ENCODE measurements around the gene TDRD12.
"Not testable (repeated sequence)": the region's sequence is repeated elsewhere in the genome, so short reads cannot be mapped to it uniquely, and the experiment has no call there.

Gene TDRD12

DNA sequence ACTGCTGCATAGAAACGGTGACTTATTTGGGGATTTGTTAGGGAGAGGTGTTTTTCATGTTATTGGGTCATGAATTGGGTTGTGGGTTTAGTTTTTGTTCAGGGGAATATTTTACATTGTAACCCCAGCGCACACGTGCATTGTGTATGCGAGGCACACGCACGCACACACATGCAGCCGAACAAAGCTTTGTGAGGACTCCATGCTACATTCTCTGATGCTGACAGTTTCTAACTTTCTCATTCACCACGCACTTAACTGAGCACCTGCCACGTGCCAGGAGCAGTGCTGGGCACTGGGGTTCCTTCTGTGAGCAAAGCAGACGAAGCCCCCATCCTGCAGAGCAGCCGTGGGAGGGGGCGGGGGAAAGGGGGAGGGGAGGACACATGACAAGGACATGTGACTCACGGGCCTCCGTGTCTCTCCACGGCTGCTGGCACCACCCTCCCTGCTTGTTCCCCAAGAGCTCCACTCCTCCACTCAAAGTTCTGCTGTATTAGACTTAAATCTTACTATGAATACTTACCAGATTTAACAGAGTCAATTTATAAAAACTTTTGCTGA, 94.4 kb downstream of the TDRD12 start:
- no peak for DNase-seq

DNA sequence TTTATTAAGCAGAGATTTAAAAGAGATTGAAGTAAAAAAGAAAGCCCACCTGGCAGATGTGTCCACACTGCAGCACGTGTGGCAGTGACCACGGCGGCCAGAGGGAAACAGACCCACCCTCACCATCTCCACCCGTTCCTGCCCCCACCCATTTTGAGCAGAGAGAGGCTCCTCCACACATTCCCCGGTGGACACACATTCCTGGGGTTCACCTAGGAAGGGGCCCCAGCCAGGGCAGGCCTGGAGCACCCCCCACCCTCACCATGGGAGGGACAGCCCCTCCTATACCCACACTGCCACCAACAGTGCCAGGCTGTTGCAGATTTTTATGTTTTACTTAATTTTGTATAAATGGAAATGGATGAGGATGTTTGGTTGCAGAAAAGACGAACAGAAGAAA, 95.1 kb downstream of the TDRD12 start:
- no peak for DNase-seq

DNA sequence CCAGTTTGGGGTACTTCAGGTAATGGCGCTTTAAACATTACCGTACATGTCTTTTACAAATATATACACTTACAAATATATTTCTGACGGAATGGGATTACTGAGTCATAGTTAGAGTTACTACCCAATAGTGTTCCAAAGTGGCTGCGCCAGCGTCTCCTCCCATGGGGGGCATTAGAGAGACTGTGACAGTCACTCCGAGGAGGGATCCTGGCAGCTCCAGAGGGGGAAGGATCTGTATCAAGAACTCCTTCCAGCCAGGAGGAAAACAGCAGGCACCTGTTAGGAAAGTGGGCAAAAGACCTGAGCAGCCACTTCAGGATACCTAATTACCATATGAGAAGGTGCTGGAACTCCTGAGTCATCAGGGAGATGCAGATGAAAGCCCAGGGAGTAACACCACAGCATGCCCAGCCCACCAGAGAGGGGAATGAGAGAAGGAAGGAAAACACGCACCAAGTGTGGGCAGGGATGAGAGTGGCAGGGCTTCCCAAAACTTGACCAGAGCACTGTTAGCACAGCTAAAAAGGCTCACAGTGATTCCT, 97.1 kb downstream of the TDRD12 start:
- DNase-seq: no peak

DNA sequence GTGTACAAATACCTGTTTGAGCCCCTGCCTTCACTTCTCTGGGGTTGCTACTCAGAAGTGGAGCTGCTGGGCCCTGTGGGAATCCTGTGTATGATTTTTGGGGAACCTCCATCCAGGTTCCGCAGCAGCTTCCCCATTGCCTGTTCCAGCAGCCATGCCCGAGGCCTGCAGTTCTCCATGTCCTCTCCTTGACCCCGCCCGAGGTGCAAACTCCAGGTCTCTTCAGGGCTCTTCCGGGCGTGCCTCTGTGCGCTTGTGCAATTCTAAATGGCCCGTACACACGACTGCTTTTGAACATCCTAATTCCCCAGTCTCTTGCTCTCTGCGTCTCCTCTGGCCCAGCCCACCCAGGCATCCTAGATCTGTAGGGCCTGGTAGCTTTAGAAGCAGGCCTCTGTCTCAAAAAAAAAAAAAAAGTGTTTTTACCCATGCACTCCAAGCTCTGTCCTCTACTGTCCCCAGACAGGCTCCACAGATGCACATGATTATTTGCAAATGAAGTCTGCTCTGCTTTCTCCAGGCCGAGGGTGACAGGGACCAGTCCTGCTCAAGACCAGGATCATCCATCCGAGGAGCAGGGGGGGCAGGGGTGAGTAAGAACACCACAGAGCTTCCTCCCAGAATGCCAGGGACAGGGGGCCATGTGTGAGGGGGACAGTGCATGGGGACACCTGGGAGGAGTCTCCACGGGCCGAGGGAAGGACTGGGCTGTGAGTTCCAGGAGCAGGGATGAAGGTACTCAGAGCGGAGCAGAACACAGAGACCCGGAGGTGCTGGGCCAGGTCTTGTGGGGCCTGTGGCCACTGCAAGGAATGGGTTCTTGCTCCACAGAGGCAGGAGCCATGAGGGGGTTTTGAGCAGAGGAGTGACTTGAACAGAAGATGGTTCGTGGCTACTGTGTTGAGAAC, 98.3 kb downstream of the TDRD12 start:
- DNase-seq: no peak

DNA sequence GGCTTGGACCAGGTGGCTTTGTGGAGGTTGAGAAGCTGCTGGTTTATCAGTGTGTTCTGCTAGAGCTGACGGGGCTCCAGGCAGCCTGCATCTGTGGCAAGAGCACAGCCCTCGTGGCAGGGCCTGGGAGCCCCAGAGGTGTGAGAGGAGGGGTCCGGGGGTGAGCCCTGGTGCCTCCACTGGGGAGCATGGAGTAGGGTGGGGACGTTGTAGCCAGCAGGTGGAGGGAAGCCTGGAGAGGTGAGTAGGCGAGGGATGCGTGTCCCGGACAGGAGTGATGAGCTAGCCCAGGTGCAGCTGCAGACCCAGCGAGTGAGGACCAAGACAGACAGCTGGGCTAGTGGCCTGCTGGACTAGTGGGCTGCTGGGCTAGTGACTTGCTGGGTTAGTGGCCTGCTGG, 99.0 kb downstream of the TDRD12 start:
- no peak for DNase-seq

DNA sequence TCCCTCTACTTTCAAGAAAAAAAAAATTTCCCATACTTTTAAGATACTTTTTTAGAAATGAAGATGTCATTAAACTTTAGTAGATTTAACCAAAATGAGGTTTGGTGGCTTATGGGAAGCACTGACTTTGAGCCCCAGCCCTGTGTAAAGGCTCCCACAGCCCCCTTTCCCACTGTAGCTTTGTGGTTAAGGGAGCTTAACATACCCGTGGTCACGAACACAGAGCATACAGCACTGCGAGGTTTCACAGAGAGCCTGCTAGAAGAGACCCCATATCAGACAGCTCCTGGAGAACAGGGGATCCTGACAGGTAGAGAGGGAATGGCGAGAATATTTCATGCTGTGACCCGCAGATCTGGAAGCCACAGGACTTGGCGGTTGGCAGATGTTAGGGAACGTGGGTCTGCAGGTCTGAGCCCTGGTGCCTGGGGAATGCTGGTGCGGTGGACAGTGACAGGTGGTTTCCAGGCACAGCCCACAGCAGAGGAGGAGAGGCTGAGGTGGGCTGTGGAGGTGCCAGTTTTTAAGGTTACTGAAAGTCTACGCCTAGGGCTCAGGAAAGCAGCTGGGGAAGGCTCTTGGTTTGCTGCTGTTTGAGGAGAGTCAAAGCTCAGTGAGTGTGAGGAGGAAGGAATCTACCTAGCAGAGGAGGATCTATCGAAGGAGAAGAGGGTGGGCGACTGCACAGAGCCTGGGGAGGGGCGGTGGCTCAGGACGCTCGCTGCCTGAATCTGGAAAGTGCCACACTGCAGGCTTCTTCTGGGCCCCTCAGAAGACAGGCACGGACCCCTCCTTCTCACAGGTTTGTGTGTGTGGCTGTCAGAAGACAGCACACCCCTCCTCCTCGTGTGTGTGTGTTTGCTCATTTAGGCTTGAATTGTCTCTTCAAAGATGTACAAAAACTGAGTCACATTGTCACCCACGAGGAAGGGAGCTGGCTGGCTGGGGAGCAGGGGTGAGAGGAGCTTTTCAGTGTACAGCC, 100.1 kb downstream of the TDRD12 start:
- no peak for DNase-seq

DNA sequence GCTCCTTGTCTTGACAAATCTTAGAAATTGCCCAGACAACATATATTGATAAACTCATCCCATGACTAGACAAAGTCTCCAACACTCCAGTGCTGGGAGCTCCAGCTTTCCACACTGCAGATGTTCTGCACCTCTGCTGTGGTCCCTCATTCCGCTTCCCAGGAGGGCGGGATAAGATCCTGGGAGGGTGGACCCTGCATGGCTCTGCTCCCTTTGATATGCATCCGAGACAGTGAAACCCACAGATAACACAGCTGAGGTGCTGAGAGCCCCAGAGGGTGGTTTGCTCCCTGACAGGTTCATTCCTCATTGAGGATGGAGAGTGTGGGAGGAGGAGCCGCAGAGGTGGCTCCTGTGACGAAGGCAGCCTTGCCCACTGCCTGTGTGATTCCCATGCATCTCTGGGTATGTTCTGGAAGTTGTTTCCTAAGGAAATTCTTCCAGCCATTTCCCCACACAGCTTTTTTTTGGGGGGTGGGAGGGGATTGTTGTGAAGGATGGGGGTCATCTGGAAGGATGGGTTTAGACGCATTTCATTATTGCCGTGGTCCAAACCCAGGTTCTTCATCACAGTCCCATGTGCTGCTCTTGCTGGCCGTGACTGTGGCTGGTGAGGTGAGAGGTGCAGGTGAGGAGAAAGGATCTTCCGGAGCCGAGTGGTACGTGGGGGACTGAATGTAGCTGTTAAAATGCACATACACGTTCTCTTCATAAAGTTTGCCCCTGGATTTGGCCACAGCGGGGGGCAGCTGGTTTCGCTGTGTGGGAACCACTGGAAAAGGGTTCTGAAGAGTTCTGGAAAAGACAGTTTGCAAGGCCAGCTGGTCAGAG, 103.6 kb downstream of the TDRD12 start:
- no peak for DNase-seq

DNA sequence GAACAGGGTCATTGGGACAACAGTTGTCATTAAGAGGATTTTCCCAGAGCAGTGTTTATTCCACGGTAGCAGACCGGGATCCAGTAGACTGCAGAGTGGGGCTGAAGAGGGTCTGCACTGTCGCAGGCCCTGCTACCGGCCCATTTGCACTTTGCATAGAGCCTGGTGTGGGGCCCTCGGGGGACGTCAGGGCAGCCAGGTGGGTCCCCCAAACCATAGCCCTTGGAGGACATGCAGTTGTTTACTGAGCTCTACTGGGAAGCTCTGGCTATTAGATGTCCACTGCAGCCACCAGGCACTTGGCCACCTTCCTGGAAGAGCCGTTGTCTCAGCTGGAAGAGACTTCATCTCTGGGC, 104.2 kb downstream of the TDRD12 start:
- DNase-seq: no peak

DNA sequence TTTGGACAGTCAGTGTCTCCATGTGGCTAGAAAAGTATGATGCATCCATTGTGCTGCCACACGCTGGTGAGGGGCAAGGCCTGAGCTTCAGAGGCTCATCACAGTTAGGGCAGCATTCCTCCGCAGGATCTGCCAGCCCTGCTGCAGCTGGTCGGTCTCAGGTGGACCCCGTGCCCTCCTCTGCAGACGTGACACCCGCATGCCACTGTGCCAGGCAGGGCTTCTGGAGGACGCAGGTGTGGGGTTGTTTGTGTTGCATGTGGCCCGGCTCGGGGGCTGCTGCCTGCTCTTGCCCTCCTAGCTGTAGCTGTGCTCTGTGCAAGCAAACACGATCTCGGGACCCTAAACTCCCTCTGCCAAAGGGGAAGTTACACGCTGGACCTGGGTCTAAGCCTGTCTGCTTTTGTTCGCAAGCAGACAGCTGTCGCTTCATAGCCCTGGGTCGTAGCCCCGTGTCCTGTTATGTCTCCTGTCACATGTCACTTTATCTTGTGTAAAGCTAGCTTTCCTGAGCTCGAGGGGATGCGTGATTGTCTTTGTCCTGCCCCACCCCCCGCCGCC, 104.7 kb downstream of the TDRD12 start:
- no peak for DNase-seq

DNA sequence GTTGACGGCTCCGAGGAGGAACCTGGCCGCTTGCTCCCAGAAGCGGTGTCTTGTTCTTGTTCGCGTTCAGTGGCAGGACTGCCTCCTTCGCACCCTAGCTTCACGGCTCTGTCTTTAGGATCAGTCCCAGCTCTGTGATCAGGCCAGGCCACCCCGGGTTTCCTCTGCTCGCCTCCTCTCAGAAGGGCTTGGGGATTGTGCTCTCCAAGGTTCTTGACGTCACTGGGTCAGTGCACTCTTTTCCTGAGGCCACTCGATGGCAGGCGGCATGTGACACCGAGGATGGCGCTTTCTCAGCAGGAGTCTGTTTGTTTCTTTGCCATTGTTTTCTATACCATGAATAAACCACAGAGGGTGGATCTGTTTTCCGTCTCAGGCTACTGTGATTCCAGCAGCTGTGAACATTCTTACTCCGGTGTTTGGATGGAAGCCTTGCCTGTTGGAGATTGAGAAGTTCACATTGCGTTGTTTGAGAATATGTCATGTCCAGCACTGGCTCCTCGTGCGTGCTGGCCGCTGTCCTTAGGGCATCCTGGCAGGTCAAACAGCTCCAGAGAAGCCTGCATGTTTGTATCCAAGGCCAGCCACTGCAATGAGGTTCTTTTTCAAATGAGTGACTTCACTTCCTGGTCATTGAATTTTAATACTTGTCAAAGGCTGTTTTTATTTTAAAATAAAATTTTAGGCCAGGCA, 105.5 kb downstream of the TDRD12 start:
- DNase-seq: no peak

DNA sequence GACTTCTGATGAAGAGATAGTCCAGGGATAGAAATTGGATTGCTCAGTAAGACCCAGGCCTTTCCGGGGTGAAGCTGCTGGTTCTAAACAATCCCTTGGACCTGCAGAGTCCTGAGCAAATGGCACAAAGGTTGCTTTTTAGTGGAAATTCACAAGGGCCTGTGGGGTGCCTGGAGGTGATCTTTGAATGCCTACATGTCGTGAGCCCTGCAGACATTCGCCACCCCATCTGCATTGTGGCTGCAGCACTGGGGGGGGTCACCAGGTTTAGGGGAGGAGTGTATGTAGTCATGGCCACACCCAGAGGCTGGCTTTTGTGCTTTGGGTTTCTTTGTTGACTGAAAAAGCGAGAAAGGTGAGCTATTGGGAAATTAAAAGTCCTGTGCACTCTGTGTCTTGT, 108.6 kb downstream of the TDRD12 start:
- no peak for DNase-seq

DNA sequence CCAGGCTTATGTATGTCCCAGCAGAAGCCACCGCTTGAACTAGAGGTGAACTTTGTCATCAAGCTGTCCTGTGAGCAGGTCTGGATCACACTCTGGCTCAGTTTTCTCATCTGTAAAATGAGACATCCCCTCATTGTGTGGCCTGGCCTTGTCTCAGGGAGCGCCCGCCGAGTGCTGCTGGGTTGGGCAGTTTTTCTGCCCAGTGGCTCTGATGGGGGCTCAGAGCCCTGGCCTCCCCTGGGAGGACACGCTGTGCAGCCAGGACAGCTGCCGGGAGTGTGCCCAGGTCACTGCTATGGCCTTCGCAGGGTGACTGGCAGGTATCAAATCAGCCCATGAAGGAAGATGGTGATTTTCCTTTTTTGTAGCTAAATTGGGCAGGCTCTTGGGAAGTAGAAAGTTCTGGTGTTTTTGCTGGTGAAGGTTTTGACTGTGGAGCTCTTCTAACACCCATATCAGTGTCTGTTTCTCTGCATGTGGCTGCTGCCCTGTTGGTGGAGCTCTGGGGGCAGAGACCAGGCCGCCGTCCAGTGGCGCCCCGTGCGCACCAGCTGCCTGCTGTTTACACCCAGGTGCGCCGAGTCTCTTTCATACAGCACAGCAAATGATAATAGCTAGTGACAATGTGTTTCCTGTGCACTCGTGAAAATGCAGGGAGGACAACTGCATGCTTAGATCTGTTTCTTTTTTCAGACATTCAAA, 109.2 kb downstream of the TDRD12 start:
- DNase-seq: no peak

DNA sequence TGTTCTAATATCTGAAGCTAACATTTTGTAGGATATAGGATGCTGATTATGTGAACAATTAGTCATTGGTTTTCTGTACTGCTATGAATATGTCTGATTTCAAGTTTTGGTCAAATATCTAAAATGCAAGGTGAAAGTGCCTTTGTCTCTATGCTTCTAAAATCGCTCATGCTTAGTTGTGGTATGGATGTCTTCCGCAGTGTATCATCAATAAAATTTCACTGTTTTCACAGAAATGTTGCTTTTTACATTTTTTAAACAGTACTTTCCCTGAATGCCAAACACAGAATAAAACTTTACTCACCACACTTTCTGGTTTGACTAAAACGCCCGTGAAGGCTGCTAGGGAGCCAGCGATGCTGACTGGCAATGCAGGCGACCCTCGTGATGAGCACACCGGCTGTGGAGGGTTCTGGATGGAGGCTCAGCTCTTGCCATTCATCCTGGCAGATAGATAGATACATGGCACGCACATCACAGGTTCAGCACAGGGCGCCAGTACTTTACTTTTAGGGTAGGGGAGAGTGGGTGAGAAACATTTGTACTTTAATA, 109.9 kb downstream of the TDRD12 start:
- no peak for DNase-seq

DNA sequence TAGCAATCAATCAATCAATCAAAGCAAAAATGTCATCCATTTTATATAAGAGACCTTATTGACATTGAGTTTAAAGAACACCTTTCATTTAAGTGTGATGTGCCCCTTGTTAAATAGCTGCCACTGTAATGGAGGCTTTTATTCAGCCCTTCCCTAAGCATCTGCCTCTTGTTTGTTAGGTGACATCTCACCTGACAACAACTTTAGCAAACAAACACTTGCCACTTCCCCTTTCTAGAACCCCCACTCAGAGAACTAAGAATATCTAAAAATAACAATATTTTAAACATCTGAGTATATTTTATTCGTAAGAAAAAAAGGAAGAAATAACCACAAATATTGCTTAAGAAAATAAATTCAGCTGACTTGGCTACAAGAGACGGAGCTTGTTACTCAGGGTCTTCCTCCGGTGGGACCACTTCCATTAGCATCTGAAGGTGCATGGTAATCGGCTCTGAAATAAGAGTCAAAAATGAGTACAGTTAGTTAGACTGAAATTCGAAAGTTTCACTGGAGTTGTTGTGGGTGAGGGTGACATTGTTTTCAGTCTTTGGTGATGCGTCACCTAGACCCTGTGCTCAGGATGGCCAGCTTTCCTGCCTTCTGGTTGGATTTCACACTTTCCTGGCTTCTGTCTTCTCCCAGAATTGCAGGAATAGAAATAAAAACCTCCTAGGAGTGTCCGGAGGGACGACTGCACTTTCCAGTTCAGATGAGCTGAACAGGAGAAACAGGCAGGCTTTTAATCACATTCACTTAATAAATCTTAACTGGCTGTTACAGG, 110.9 kb downstream of the TDRD12 start:
- DNase-seq: no peak

DNA sequence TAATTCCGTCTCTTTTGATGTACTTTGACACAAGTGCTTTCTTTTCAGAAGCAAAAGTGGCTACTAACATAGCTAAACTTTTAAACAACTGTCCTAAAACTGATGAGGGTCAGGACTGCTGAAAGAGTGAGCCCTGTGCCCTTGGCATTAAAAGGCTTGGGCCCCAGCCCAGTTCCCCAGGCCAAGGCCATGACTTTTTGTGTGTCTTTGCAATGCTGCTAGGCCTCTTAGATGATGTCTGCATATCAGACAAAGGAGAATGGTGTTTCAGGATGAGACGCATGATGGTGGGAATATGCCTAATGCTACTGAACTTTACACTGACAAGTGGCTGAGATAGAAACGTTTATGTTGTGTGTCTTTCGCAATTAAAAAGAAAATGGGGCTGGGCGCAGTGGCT, 112.0 kb downstream of the TDRD12 start:
- no peak for DNase-seq

DNA sequence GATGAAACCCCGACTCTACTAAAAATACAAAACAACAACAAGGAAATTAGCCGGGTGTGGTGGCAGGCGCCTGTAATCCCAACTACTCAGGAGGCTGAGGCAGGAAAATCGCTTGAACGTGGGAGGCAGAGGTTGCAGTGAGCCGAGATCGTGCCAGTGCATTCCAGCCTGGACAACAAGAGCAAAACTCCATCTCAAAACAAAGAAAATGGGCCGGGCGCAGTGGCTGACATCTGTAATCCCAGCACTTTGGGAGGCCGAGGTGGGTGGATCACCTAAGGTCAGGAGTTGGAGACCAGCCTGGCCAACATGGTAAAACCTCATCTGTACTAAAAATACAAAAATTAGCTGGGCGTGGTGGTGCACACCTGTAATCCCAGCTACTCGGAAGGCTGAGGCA, 112.5 kb downstream of the TDRD12 start:
- DNase-seq: not testable (repeated sequence)

DNA sequence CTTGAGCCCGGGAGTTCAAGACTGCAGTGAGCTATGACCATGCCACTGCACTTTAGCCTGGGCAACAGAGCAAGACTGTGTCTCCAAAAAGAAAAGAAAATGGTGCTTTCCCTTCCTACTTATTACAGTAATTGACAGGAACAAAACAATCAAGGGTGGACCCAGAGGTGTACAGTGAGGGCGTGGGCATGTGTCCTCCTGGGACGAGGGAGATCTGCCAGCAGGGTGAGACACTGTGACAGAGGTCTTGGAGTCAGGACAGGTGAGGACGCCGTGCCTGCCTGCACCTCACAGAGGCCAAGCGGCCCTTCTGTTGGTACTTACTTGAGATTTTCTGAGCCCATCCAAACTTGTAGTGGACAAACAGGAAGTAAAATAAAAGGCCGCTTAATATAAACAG, 113.3 kb downstream of the TDRD12 start:
- not testable (repeated sequence) for DNase-seq

DNA sequence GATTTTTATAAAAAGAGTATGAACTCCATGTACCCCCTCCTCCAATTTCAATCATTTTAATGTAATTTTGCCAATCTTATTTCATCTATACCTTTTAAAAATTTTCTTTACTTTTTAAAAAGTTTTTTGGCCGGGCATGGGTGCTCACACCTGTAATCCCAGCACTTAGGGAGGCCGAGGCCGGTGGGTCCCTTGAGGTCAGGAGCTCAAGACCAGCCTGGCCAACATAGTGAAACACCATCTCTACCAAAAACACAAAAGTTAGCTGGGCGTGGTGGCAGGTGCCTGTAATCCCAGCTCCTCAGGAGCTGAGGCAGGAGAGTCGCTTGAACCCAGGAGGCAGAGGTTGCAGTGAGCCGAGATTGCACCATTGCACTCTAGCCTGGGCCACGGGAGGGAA, 113.8 kb downstream of the TDRD12 start:
- not testable (repeated sequence) for DNase-seq

DNA sequence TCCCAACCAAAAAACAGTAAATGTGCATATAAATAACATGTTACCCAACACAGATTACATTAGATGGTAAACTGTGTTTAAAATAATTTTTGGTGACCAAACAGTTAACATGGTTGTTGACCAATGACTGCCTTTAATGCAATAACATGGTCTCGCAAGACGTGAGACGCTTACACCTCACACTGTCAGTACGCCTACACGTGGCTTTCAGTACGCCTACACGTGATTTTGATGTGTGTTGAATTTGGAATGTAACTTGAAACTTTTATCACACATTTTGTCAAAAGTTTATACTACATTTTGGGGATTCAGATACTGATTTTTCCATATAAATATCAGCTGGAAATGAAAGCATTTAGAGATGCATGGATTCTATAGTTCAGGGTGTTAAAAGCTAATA, 118.0 kb downstream of the TDRD12 start:
- no peak for DNase-seq

DNA sequence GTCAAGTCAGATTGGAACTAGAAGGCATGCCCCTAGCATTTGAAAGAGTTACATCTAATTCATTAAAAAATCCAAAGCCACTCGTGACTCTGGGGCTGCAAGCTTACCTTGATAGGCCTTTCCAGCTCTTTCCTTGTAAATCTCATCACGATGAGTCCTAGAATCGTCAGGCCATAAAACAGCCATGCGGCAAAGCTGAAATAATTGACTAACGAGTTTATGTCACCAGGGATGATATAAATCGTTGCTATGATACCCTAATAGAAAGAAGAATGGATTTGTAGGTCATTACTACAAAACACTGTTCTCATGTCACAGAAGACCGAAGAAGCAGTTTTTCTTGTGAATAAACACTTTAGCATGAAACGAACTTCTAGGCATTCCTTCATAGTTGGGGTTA, 122.5 kb downstream of the TDRD12 start:
- no peak for DNase-seq
